Mucosa of descending colon (tissue), 3 donors: ENCODE measurements around the gene TARBP2. TPM values are rescaled to one million over a fixed set of nuclear protein-coding genes. Genes with fewer than 3 reads are reported as not detected.

Source experiments
- ATAC-seq: fragments of 200-7000 bp; cut with Tn5 transposase; one replicate; pipeline ENCODE4 v1.9.1; 2020; ENCODE audit warnings: mild to moderate bottlenecking, moderate library complexity
- DNase-seq, 3 donors: peaks; one replicate each; pipeline ENCODE4 v3.0.0-alpha.2; 2020
- H3K36me3 ChIP-seq: fragments of 200-600 bp; one replicate; pipeline ENCODE4 v1.8.0; 2021; ENCODE audit warnings: low read depth, mild to moderate bottlenecking
- H3K4me1 ChIP-seq: fragments of 200-600 bp; one replicate; pipeline ENCODE4 v1.8.0; 2021; ENCODE audit warnings: low read depth, mild to moderate bottlenecking
- H3K4me3 ChIP-seq: fragments of 200-600 bp; one replicate; pipeline ENCODE4 v1.8.0; 2021; ENCODE audit warnings: mild to moderate bottlenecking
- H3K9me3 ChIP-seq: fragments of 200-600 bp; one replicate; pipeline ENCODE4 v1.8.0; 2021; ENCODE audit warnings: mild to moderate bottlenecking
- intact Hi-C, 2 donors: fragments of 100-400 bp; cut with DNase I in 1 of 2; cut with micrococcal nuclease in 1 of 2; formaldehyde crosslinking; loops; one replicate each; pipeline versions ENCODE4 v1.11.0 to v1.11.1; 2022; cut with DNase I, micrococcal nuclease
- total RNA-seq, 3 donors: library from RNA; stranded (reverse); fragmentation: NEBNext Ultra II Directional in 2 of 3; extraction: Animal tissue kit (Norgen Biotek cat#: 25700) in 2 of 3; gene quantifications; one replicate each; pipeline versions ENCODE4 v1.2.1 to v1.2.4, GENCODE V29; 2021 to 2023
- TF ChIP-seq, protein P1 (sequence below): fragments of 200-600 bp; IDR thresholded peaks from one replicate; pipeline ENCODE4 v1.8.0; 2022; ENCODE audit warnings: antibody characterized with exemption, mild to moderate bottlenecking
- donor health status: DM: no; HTN: no; CAD: no; lungs with moderate emphysema.
- donor health status: DM: no; HTN: no; CAD: no.
- donor health status: DM: no; HTN: yes; CAD: no.

Gene TARBP2
- total RNA-seq, 3 donors from 2014 or later: 22.9 to 26.8 (median 25.1) TPM

- H3K4me1 ChIP-seq: peaks cover 16% of the 10 kb centered on the region
- H3K4me3 ChIP-seq: no peak overlapping the region
- H3K36me3 ChIP-seq: peaks cover 46% of the 10 kb centered on the region
- intact Hi-C loops: no loop called here
- no peaks in the 10 kb centered on the region for H3K9me3 ChIP-seq
- TF ChIP-seq, protein P1, sequence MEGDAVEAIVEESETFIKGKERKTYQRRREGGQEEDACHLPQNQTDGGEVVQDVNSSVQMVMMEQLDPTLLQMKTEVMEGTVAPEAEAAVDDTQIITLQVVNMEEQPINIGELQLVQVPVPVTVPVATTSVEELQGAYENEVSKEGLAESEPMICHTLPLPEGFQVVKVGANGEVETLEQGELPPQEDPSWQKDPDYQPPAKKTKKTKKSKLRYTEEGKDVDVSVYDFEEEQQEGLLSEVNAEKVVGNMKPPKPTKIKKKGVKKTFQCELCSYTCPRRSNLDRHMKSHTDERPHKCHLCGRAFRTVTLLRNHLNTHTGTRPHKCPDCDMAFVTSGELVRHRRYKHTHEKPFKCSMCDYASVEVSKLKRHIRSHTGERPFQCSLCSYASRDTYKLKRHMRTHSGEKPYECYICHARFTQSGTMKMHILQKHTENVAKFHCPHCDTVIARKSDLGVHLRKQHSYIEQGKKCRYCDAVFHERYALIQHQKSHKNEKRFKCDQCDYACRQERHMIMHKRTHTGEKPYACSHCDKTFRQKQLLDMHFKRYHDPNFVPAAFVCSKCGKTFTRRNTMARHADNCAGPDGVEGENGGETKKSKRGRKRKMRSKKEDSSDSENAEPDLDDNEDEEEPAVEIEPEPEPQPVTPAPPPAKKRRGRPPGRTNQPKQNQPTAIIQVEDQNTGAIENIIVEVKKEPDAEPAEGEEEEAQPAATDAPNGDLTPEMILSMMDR: no peak
- ATAC-seq (no peak), DNase-seq (no peak)
These were observed 46.4 kb upstream of the TARBP2 start for GRCh38 chr12:53454707-53455106.

DNA sequence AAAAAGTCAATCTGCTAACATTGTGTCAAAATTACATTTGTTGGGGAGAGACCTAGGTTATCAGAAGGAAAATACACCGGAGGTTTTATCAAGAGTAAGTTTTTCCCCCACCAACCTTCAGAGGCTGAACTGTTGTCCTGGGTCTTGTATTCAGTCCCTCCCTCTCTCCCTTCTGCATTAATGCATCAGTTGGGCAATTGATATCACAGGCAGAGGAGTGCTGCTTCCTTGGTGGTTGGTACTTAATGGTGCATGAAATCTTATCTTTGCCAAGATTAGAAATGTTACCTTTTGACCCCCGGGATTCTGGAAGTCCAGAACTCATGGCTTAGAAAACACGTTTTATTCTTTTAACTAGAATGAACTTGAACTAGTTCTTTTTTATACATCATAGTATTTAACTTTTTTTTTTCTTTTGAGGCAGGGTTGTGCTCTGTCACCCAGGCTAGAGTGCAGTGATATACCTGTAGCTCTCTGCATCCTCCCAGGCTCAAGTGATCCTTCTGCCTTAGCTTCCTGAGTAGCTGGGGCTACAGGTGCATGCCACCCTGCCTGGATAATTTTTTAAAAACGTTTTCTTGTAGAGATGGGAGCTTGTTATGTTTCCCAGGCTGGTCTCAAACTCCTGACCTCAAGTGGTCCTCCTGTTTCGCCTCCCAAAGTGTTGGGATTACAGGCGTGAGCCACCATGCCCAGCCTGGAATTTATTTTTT is 44.3 kb upstream of the TARBP2 start:
- TF ChIP-seq, protein P1: no peak
- Histone ChIP-seq H3K36me3 (peaks cover 61% of the 10 kb centered on the region), H3K4me1 (peaks cover 16% of the 10 kb centered on the region), H3K9me3 (no peaks in the 10 kb centered on the region), H3K4me3 (no peak overlapping the region)
- ATAC-seq: no peak
- intact Hi-C loops: no loop called here
- DNase-seq: no peak

GRCh38 chr12:53459097-53459496 is 42.0 kb upstream of the TARBP2 start:
- ATAC-seq (no peak), DNase-seq (no peak)
- TF ChIP-seq, protein P1: no peak
- no peak overlapping the region for H3K4me3 ChIP-seq
- peaks cover 5% of the 10 kb centered on the region for H3K4me1 ChIP-seq
- peaks cover 63% of the 10 kb centered on the region for H3K36me3 ChIP-seq
- intact Hi-C loops: no loop called here
- H3K9me3 ChIP-seq: no peaks in the 10 kb centered on the region

- TF ChIP-seq, protein P1: no peak
- no peak for DNase-seq
- peaks cover 62% of the 10 kb centered on the region for H3K36me3 ChIP-seq
- no peaks in the 10 kb centered on the region for H3K9me3 ChIP-seq
- H3K4me3 ChIP-seq: no peak overlapping the region
- ATAC-seq: no peak
- H3K4me1 ChIP-seq: no peaks in the 10 kb centered on the region
- intact Hi-C loops: no loop called here
These were observed 40.0 kb upstream of the TARBP2 start for GRCh38 chr12:53461059-53461458.

DNA sequence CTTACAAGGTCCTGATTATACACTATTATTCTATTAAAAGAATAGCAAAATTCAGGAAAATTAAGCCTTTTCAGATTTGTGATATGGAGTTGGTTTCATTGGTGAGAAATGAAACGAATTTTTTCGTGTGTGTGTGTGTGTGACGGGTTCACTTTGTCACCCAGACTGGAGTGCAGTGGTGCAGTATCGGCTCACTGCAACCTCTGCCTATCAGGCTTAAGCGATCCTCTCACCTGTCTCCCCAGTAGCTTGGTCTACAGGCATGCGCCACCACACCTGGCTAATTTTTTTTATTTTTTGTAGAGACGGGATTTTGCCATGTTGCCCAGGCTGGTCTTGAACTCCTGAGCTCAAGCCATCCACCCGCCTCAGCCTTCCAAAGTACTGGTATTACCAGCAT is 39.5 kb upstream of the TARBP2 start:
- intact Hi-C loops: no loop called here
- ATAC-seq: no peak
- H3K4me1 ChIP-seq: no peaks in the 10 kb centered on the region

More for the DNA sequence above, 39.5 kb upstream of the TARBP2 start:
- Histone ChIP-seq H3K4me3 (no peak overlapping the region), H3K9me3 (no peaks in the 10 kb centered on the region), H3K36me3 (peaks cover 56% of the 10 kb centered on the region)
- no peak for DNase-seq
- TF ChIP-seq, protein P1: no peak
